Heart left ventricle (tissue), 13 donors: ENCODE data around the gene CAT.

Experiments used
- CTCF ChIP-seq, 12 donors: fragments of 200-600 bp; sonication (generic) in 4 of 12; IDR thresholded peaks; one replicate each; pipeline versions ENCODE4 v1.5.0 to v1.8.0; 2018 to 2022; ENCODE audit warnings: antibody characterized with exemption in 12 of 12, mild to moderate bottlenecking in 5 of 12
- POLR2A ChIP-seq, 2 donors: fragments of 450-650 bp; IDR thresholded peaks; one replicate each; pipeline ENCODE4 v1.6.1; 2017; ENCODE audit warnings: antibody characterized with exemption in 2 of 2, mild to moderate bottlenecking in 2 of 2, moderate library complexity in 2 of 2
- donor health status: ischemic (EF 13 %, LVEDD 7.1; RV severe dilation, severe dysfunction).
- donor health status: DM: no; HTN: yes; CAD: no.
- donor health status: DM: no; HTN: no; CAD: no.
- donor health status: ischemic (EF 25% LVEDD 6.9; RV normal size, moderate dysfunction).
- donor health status: ischemic (EF 25% LVEDD 5.7; RV mildly dilated, moderate dysfunction).
- donor health status: ischemic (EF 35%, LVEDD 5.7; RV mildly dilated, moderate dysfunction).
- donor health status: nonischemic (EF 11% LVEDD 7.7; RV severe dilation, severe dysfunction).
- donor health status: DM: yes; HTN: yes; CAD: no.
- donor health status: PGD.
- donor health status: ischemic (EF 29% LVEDD 5.4; RV normal size, mild dysfunction).
- donor health status: nonischemic (EF 23%, LVEDD 6.1; RV moderate dilation, normal function).

GRCh38 chr11:34415538-34415937 is 23.2 kb upstream of the CAT start:
- TF ChIP-seq CTCF (IDR thresholded peaks at IDR 0.05) (no peak), POLR2A (IDR thresholded peaks at IDR 0.05) (no peak)
